Common myeloid progenitor, CD34-positive (primary cell): ENCODE data around the gene TMEM132D.

Source experiments
- CTCF ChIA-PET: fragments of 350-600 bp; sonication (Branson Sonifier 250); formaldehyde crosslinking; loops from one replicate; lab custom pipeline; 2021; ENCODE audit warnings: antibody characterized with exemption; lab: Charles Lee
- POLR2A ChIA-PET: fragments of 350-600 bp; sonication (Branson Sonifier 250); formaldehyde crosslinking; loops from one replicate; lab custom pipeline; 2021; ENCODE audit warnings: antibody characterized with exemption; lab: Charles Lee
- DNase-seq, 3 donors: peaks; one replicate each; pipeline versions ENCODE4 v3.0.0 to v3.0.0-alpha.2; 2013
- H3K27ac ChIP-seq, 2 experiments: 1 replicate in 1 of 2; 2 replicates in 1 of 2; pipeline ENCODE4 v1.7.0; 2013; ENCODE audit warnings: inconsistent platforms in 2 of 2, low read length in 2 of 2, mild to moderate bottlenecking in 2 of 2, low read depth in 1 of 2, moderate library complexity in 1 of 2; ENCODE audit not compliant: severe bottlenecking in 2 of 2, insufficient read depth in 1 of 2, poor library complexity in 1 of 2
- H3K27me3 ChIP-seq, 5 experiments: replicated peaks in 2 of 5; 1 replicate in 3 of 5; 2 replicates in 2 of 5; pipeline versions ENCODE4 v1.6.1 to v1.7.0; 2013; ENCODE audit warnings: low read length in 4 of 5, mild to moderate bottlenecking in 2 of 5, moderate library complexity in 2 of 5, inconsistent platforms in 1 of 5; ENCODE audit not compliant: insufficient read depth in 5 of 5, control insufficient read depth in 4 of 5
- H3K36me3 ChIP-seq, 4 experiments: 1 replicate in 2 of 4; 2 replicates in 2 of 4; pipeline versions ENCODE4 v1.6.1 to v1.7.0; 2013; ENCODE audit warnings: low read length in 3 of 4, control low read depth in 1 of 4, mild to moderate bottlenecking in 1 of 4; ENCODE audit not compliant: control insufficient read depth in 4 of 4, insufficient read depth in 4 of 4
- H3K4me1 ChIP-seq, 4 experiments: 1 replicate in 3 of 4; 2 replicates in 1 of 4; pipeline versions ENCODE4 v1.6.1 to v1.7.1; 2013; ENCODE audit warnings: low read length in 3 of 4, mild to moderate bottlenecking in 3 of 4, control low read depth in 1 of 4, inconsistent platforms in 1 of 4, moderate library complexity in 1 of 4; ENCODE audit not compliant: control insufficient read depth in 4 of 4, insufficient read depth in 4 of 4; ENCODE audit errors: control extremely low read depth in 1 of 4
- H3K4me3 ChIP-seq, 7 experiments: 1 replicate in 4 of 7; 2 replicates in 3 of 7; pipeline versions ENCODE4 v1.5.1 to v1.7.0; 2013; ENCODE audit warnings: mild to moderate bottlenecking in 7 of 7, low read length in 6 of 7, moderate library complexity in 6 of 7, inconsistent platforms in 2 of 7, low read depth in 2 of 7, control low read depth in 1 of 7; ENCODE audit not compliant: insufficient read depth in 4 of 7, control insufficient read depth in 1 of 7; ENCODE audit errors: extremely low read depth in 1 of 7
- H3K9me3 ChIP-seq, 5 experiments: 1 replicate in 4 of 5; 2 replicates in 1 of 5; pipeline versions ENCODE4 v1.6.1 to v1.7.1; 2013; ENCODE audit warnings: low read length in 4 of 5, mild to moderate bottlenecking in 2 of 5, inconsistent platforms in 1 of 5, low read depth in 1 of 5, moderate library complexity in 1 of 5; ENCODE audit not compliant: control insufficient read depth in 4 of 5, insufficient read depth in 2 of 5; ENCODE audit errors: control extremely low read depth in 1 of 5
- WGBS: methylation state at CpG from one replicate; pipeline ENCODE4 v1.1.5; 2013; ENCODE audit not compliant: insufficient coverage; 5-methylcytosine and 5-hydroxymethylcytosine counted together

TMEM132D gene

GRCh38 chr12:129185855-129186254 lies 718.0 kb downstream of the TMEM132D start:
- no peaks in the 10 kb centered on the region for H3K9me3 ChIP-seq
- WGBS, result 91% methylated on average over 3 of the region's 3 CpGs
- CTCF ChIA-PET, result no interaction called here
- no peak overlapping the region for H3K4me3 ChIP-seq
- no peaks in the 10 kb centered on the region for H3K4me1 ChIP-seq
- POLR2A ChIA-PET, result no interaction called here
- no peak for DNase-seq
- H3K27ac ChIP-seq, result no peak overlapping the region
- no peaks in the 10 kb centered on the region for H3K27me3 ChIP-seq
- no peaks in the 10 kb centered on the region for H3K36me3 ChIP-seq

GRCh38 chr12:129184127-129184928 lies 719.5 kb downstream of the TMEM132D start:
- H3K36me3 ChIP-seq, result no peaks in the 10 kb centered on the region
- no peaks in the 10 kb centered on the region for H3K27me3 ChIP-seq
- 74% methylated on average over 10 of the region's 19 CpGs for WGBS

GRCh38 chr12:129179941-129180553 lies 723.8 kb downstream of the TMEM132D start:
- POLR2A ChIA-PET, result no interaction called here
- H3K27me3 ChIP-seq, result no peaks in the 10 kb centered on the region
- CTCF ChIA-PET, result no interaction called here
- no peak overlapping the region for H3K4me3 ChIP-seq
- H3K9me3 ChIP-seq, result peaks cover 0 to 5% (median 0%) of the 10 kb centered on the region in 5 experiments
- no peak overlapping the region for H3K27ac ChIP-seq
- DNase-seq, result no peak
- WGBS, result 80% methylated on average over 3 of the region's 7 CpGs
- no peaks in the 10 kb centered on the region for H3K4me1 ChIP-seq
- H3K36me3 ChIP-seq, result no peaks in the 10 kb centered on the region

More at GRCh38 chr12:129184127-129184928, 719.5 kb downstream of the TMEM132D start:
- no peak for DNase-seq
- Histone ChIP-seq H3K9me3 (no peaks in the 10 kb centered on the region), H3K4me1 (no peaks in the 10 kb centered on the region), H3K4me3 (no peak overlapping the region), H3K27ac (no peak overlapping the region)
- POLR2A ChIA-PET, result no interaction called here
- CTCF ChIA-PET, result no interaction called here

- H3K27me3 ChIP-seq, result no peaks in the 10 kb centered on the region
- H3K4me3 ChIP-seq, result no peak overlapping the region
- 94% methylated on average over 2 of the region's 3 CpGs for WGBS
- H3K4me1 ChIP-seq, result no peaks in the 10 kb centered on the region
- no peaks in the 10 kb centered on the region for H3K36me3 ChIP-seq
- DNase-seq, result no peak
- POLR2A ChIA-PET, result no interaction called here
- peaks cover 0 to 2% (median 0%) of the 10 kb centered on the region in 5 experiments for H3K9me3 ChIP-seq
- CTCF ChIA-PET, result interaction anchor here (0.6 kb wide), 1 partner anchor 92 kb away, joined by 3 read pairs; no protein-coding TSS in a partner anchor
- no peak overlapping the region for H3K27ac ChIP-seq
Observed at GRCh38 chr12:129169928-129170327, 733.9 kb downstream of the TMEM132D start.

- Histone ChIP-seq H3K9me3 (peaks cover 0 to 6% (median 0%) of the 10 kb centered on the region in 5 experiments), H3K27me3 (no peaks in the 10 kb centered on the region), H3K4me1 (no peaks in the 10 kb centered on the region), H3K4me3 (no peak overlapping the region), H3K27ac (no peak overlapping the region), H3K36me3 (no peaks in the 10 kb centered on the region)
- no peak for DNase-seq
- ChIA-PET POLR2A (no interaction called here), CTCF (no interaction called here)
- WGBS, result 77% methylated on average over 4 of the region's 6 CpGs
Observed at GRCh38 chr12:129163861-129164260, 740.0 kb downstream of the TMEM132D start.

GRCh38 chr12:129163461-129163860 lies 740.4 kb downstream of the TMEM132D start:
- Histone ChIP-seq H3K27me3 (no peaks in the 10 kb centered on the region), H3K9me3 (peaks cover 0 to 6% (median 0%) of the 10 kb centered on the region in 5 experiments), H3K27ac (no peak overlapping the region), H3K36me3 (no peaks in the 10 kb centered on the region), H3K4me3 (no peak overlapping the region), H3K4me1 (no peaks in the 10 kb centered on the region)
- DNase-seq, result no peak
- WGBS, result 55% methylated on average over 4 of the region's 4 CpGs
- POLR2A ChIA-PET, result no interaction called here
- CTCF ChIA-PET, result no interaction called here

GRCh38 chr12:129162805-129163204 lies 741.0 kb downstream of the TMEM132D start:
- POLR2A ChIA-PET, result no interaction called here
- DNase-seq, result no peak
- Histone ChIP-seq H3K36me3 (no peaks in the 10 kb centered on the region), H3K4me3 (no peak overlapping the region), H3K4me1 (no peaks in the 10 kb centered on the region), H3K27ac (no peak overlapping the region), H3K27me3 (no peaks in the 10 kb centered on the region), H3K9me3 (peaks cover 0 to 6% (median 0%) of the 10 kb centered on the region in 5 experiments)
- CTCF ChIA-PET, result no interaction called here
- WGBS, result 70% methylated on average over 3 of the region's 4 CpGs
